Neural progenitor cell (in vitro differentiated cells): ENCODE results near the gene ARHGAP24.

Source experiments
- CTCF ChIP-seq: fragments of 200-600 bp; sonication (generic); IDR thresholded peaks from 2 replicates; pipeline ENCODE4 v1.5.1; 2017; ENCODE audit warnings: antibody characterized with exemption, mild to moderate bottlenecking
- EZH2 ChIP-seq: fragments of 200-600 bp; sonication (generic); IDR thresholded peaks from 2 replicates; pipeline ENCODE4 v1.6.1; 2017; ENCODE audit warnings: antibody characterized with exemption, mild to moderate bottlenecking, moderate library complexity
- EZH2phosphoT487 ChIP-seq: fragments of 200-600 bp; sonication (generic); IDR thresholded peaks from 2 replicates; pipeline ENCODE4 v1.6.1; 2017; ENCODE audit warnings: antibody characterized with exemption

DNA sequence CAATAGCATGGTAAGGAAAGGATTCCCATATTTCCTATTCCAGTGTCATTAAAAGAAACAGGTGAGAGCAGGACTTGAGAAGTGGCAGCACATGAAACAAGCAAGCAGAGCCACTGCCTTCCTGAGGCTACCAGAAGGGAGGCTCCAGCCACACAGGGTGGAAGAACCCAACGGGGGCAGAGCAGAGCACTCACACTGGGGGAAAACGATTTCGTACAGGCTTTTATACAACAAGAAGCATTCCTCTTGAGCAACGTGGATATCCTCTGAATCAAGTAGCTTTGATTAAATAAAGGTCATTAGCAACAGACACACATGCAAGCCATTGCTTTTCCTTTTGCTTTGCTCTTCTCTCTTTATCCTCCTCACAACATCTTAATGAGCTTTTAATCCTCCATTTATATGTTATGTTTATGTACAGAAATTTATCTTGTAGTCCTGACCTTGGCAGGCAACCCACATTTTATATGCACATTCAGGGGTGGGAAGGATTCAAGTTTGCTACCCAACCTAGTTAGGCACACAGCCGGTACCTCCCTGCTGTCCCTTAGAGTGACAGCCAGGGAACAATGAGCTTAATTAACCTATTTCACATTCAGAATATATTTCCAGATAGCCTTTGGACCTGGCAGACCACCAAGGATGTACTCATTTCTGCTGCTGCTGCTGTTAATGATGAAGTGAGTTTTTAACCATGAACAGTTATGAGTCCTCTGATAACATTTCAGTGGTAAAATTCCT is 202.1 kb downstream of the ARHGAP24 start:
- TF ChIP-seq CTCF (no peak), EZH2phosphoT487 (no peak), EZH2 (no peak)
